Ovary (tissue), 3 donors: ENCODE results near the gene TFDP3.

Experiments used
- EP300 ChIP-seq: sonication (generic); formaldehyde crosslinking; IDR thresholded peaks from one replicate; pipeline ENCODE4 v1.6.1; 2017; ENCODE audit warnings: antibody characterized with exemption
- TF ChIP-seq, protein P1 (sequence below), 3 donors: fragments of 450-650 bp in 2 of 3; fragments of 200-600 bp in 1 of 3; IDR thresholded peaks; one replicate each; pipeline versions ENCODE4 v1.5.1 to v1.8.0; 2016 to 2022; ENCODE audit warnings: antibody characterized with exemption in 3 of 3, mild to moderate bottlenecking in 1 of 3
- donor health status: DM: no; HTN: no; CAD: no.

- TF ChIP-seq, protein P1, sequence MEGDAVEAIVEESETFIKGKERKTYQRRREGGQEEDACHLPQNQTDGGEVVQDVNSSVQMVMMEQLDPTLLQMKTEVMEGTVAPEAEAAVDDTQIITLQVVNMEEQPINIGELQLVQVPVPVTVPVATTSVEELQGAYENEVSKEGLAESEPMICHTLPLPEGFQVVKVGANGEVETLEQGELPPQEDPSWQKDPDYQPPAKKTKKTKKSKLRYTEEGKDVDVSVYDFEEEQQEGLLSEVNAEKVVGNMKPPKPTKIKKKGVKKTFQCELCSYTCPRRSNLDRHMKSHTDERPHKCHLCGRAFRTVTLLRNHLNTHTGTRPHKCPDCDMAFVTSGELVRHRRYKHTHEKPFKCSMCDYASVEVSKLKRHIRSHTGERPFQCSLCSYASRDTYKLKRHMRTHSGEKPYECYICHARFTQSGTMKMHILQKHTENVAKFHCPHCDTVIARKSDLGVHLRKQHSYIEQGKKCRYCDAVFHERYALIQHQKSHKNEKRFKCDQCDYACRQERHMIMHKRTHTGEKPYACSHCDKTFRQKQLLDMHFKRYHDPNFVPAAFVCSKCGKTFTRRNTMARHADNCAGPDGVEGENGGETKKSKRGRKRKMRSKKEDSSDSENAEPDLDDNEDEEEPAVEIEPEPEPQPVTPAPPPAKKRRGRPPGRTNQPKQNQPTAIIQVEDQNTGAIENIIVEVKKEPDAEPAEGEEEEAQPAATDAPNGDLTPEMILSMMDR (IDR thresholded peaks at IDR 0.05) = no peak
- TF ChIP-seq EP300 = no peak
These were observed 41.0 kb downstream of the TFDP3 start for GRCh38 chrX:133177202-133177601.
